GM20000 (cell line): ENCODE measurements around the gene HOXD9.

ENCODE experiments used
- DNase-seq: peaks from one replicate; pipeline ENCODE4 v3.0.0; 2012; ENCODE audit warnings: low spot score
- TF ChIP-seq, protein P1 (sequence below): IDR thresholded peaks from 2 replicates; pipeline ENCODE4 v1.5.1; 2012; ENCODE audit warnings: mild to moderate bottlenecking, control low read depth; ENCODE audit errors: extremely low read depth, missing control alignments

Gene HOXD9

GRCh38 chr2:176092270-176093144, 30.0 kb upstream of the HOXD9 start, which contains the start of gene HOXD13:
HOXD13 (plus strand) TSS chr2:176092721; CDS start chr2:176092891, 170 bp downstream.
- no peak for DNase-seq
- TF ChIP-seq, protein P1, sequence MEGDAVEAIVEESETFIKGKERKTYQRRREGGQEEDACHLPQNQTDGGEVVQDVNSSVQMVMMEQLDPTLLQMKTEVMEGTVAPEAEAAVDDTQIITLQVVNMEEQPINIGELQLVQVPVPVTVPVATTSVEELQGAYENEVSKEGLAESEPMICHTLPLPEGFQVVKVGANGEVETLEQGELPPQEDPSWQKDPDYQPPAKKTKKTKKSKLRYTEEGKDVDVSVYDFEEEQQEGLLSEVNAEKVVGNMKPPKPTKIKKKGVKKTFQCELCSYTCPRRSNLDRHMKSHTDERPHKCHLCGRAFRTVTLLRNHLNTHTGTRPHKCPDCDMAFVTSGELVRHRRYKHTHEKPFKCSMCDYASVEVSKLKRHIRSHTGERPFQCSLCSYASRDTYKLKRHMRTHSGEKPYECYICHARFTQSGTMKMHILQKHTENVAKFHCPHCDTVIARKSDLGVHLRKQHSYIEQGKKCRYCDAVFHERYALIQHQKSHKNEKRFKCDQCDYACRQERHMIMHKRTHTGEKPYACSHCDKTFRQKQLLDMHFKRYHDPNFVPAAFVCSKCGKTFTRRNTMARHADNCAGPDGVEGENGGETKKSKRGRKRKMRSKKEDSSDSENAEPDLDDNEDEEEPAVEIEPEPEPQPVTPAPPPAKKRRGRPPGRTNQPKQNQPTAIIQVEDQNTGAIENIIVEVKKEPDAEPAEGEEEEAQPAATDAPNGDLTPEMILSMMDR = no peak

- no peak for DNase-seq
- TF ChIP-seq, protein P1 = no peak
These were observed 29.2 kb upstream of the HOXD9 start for GRCh38 chr2:176093145-176093897.

- DNase-seq = no peak
- TF ChIP-seq, protein P1 = no peak
These were observed 28.6 kb upstream of the HOXD9 start for GRCh38 chr2:176093898-176094249.

GRCh38 chr2:176094349-176094748, 28.2 kb upstream of the HOXD9 start:
- no peak for DNase-seq
- TF ChIP-seq, protein P1 = no peak

- TF ChIP-seq, protein P1 = no peak
- DNase-seq = no peak
These were observed 27.1 kb upstream of the HOXD9 start for GRCh38 chr2:176095421-176095820.

DNA sequence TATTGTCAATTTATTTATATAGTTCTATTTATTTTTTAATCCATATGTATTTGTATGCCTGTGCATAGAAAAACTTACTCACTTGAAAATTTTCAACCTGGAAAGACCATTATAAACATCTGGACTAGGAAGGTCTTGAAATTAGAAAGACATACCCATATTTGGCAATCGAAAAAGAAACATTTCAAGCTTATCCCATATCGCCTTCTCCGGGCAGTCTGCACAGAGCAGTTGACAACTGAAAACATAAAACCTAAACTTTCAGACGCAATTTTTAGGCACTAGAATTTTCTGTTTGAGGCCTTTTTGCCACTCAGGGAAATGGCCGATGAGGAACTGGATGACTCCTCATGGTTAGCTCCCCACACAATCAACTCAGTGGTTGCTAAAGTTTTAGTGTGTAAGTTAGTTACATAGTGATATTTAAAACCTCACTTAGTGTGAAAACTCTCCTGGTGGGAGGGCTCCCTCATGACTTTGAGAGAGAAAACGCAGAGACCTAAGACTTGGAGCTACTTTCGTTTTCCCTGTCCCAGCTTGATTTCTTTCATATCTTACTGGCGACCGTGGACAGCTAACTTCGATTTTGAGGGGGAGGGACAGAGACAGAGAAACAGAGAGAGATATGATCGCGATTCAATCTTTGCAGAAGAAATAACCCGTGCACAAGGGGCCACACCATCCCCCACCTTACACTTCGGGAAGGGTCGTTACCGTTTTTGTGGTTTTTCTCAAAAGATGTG, 26.1 kb upstream of the HOXD9 start:
- no peak for DNase-seq
- TF ChIP-seq, protein P1 = no peak
